HepG2 (cell line): Measurements from ENCODE around the gene SLC6A7. TPM values are rescaled to one million over a fixed set of nuclear protein-coding genes. Genes with fewer than 3 reads are reported as not detected.

ENCODE experiments used
- BRD4 ChIP-seq: sonication (generic); formaldehyde crosslinking; IDR thresholded peaks from 2 replicates; pipeline ENCODE4 v1.4.0; 2020; ENCODE audit warnings: missing genetic modification reagents
- FOXP4 ChIP-seq: sonication (generic); formaldehyde crosslinking; IDR thresholded peaks from 2 replicates; pipeline ENCODE4 v1.4.0; 2020; ENCODE audit warnings: missing genetic modification reagents
- GATAD2A ChIP-seq: IDR thresholded peaks from 2 replicates; pipeline ENCODE4 v1.6.1; 2016
- HNF1B ChIP-seq: sonication (generic); formaldehyde crosslinking; IDR thresholded peaks from 2 replicates; pipeline ENCODE4 v1.5.1; 2020; ENCODE audit warnings: mild to moderate bottlenecking, moderate library complexity, missing genetic modification reagents
- NR2C2 ChIP-seq: sonication (generic); formaldehyde crosslinking; IDR thresholded peaks from 2 replicates; pipeline ENCODE4 v1.4.0; 2020; ENCODE audit warnings: missing genetic modification reagents, mild to moderate bottlenecking, moderate library complexity, borderline replicate concordance
- PATZ1 ChIP-seq: sonication (generic); formaldehyde crosslinking; IDR thresholded peaks from 2 replicates; pipeline ENCODE4 v1.4.0; 2020; ENCODE audit warnings: missing genetic modification reagents
- TARDBP ChIP-seq: sonication (generic); formaldehyde crosslinking; IDR thresholded peaks from 2 replicates; pipeline ENCODE4 v1.8.0; 2022; ENCODE audit warnings: mild to moderate bottlenecking, missing genetic modification reagents
- polyA plus RNA-seq, 8 experiments: library from polyadenylated mRNA; depleted of rRNA in 3 of 8; stranded (reverse) in 7 of 8; unstranded in 1 of 8; fragments of >200 nt; fragmentation: Illumina TruSeq in 4 of 8; extraction: Trizol in 4 of 8; gene quantifications; 2 replicates each; pipeline versions ENCODE4 v1.2.1 to v1.2.3, GENCODE V29; 2011 to 2016; ENCODE audit warnings: low read depth in 4 of 8, missing spikeins in 1 of 8, mixed read lengths in 1 of 8; ENCODE audit not compliant: insufficient read depth in 1 of 8
- total RNA-seq, 5 experiments: library from RNA; depleted of rRNA; stranded (reverse); fragments of >200 nt; fragmentation: Illumina TruSeq; extraction: Trizol; gene quantifications; 2 replicates each; pipeline ENCODE4 v1.2.3, GENCODE V29; 2016; ENCODE audit warnings: low read depth in 1 of 5

The SLC6A7 gene
- total and polyA plus RNA-seq, 2 of the 13 experiments (the other 11 are each of a cell fraction or from before 2014, with no cell fraction given): not detected

- TF ChIP-seq GATAD2A (CRISPR knock-in tag) (peak; percentile 16; the same call in 1 of the 2 replicates), BRD4 (peak; percentile 46; the same call in 1 of the 2 replicates), FOXP4 (CRISPR knock-in tag) (peak; percentile 42; the same call in 1 of the 2 replicates), PATZ1 (peak; percentile 60), HNF1B (no peak), NR2C2 (CRISPR knock-in tag) (0 out of 2 replicates have a peak, but pooled peaks have one; percentile 30), TARDBP (CRISPR knock-in tag) (0 out of 2 replicates have a peak, but pooled peaks have one; percentile 42)
- TF ChIP-seq, all 625 proteins: peak for 27
Measured at GRCh38 chr5:150141544-150142184, 48.2 kb upstream of the SLC6A7 start (continued).
